ENCODE measurements around the gene GNL1. TPM values are rescaled to one million over a fixed set of nuclear protein-coding genes. Genes with fewer than 3 reads are reported as not detected.

The GNL1 gene
- total RNA-seq, 2 donors from 2014 or later: 42.2 to 49.3 TPM

- no peaks in the 10 kb centered on the region for H3K9me3 ChIP-seq
- intact Hi-C loops (cut with DNase I): no loop called here
- DNase-seq: no peak
- no peaks in the 10 kb centered on the region for H3K36me3 ChIP-seq
- H3K4me3 ChIP-seq: no peak overlapping the region
- H3K27ac ChIP-seq: no peak overlapping the region
- H3K27me3 ChIP-seq: no peaks in the 10 kb centered on the region
- no peaks in the 10 kb centered on the region for H3K4me1 ChIP-seq
- H3K9ac ChIP-seq (ENCODE audit: low read depth in 2 of 2, low read length in 2 of 2): no peak overlapping the region
- no peak for TF ChIP-seq CTCF (IDR thresholded peaks at IDR 0.05)
Observed at GRCh38 chr6:30513451-30513850, 42.8 kb downstream of the GNL1 start.

GRCh38 chr6:30511169-30511546, 45.1 kb downstream of the GNL1 start:
- Histone ChIP-seq H3K4me1 (no peaks in the 10 kb centered on the region), H3K27ac (no peak overlapping the region), H3K9ac (ENCODE audit: low read depth in 2 of 2, low read length in 2 of 2) (no peak overlapping the region), H3K27me3 (no peaks in the 10 kb centered on the region), H3K36me3 (no peaks in the 10 kb centered on the region), H3K9me3 (no peaks in the 10 kb centered on the region), H3K4me3 (no peak overlapping the region)
- peak; percentile 10 for DNase-seq
- no peak for TF ChIP-seq CTCF (IDR thresholded peaks at IDR 0.05)
- intact Hi-C loops (cut with DNase I): no loop called here

GRCh38 chr6:30510419-30511168, 45.7 kb downstream of the GNL1 start:
- Histone ChIP-seq H3K4me3 (no peak overlapping the region), H3K9me3 (no peaks in the 10 kb centered on the region), H3K27me3 (no peaks in the 10 kb centered on the region), H3K27ac (no peak overlapping the region), H3K9ac (ENCODE audit: low read depth in 2 of 2, low read length in 2 of 2) (no peak overlapping the region), H3K4me1 (no peaks in the 10 kb centered on the region), H3K36me3 (no peaks in the 10 kb centered on the region)
- DNase-seq: peak; percentile 12
- intact Hi-C loops (cut with DNase I): no loop called here
- no peak for TF ChIP-seq CTCF (IDR thresholded peaks at IDR 0.05)

- TF ChIP-seq CTCF (IDR thresholded peaks at IDR 0.05): no peak
- no peak for DNase-seq
- Histone ChIP-seq H3K4me3 (no peak overlapping the region), H3K27ac (peak overlapping the region; percentile 64), H3K9me3 (no peaks in the 10 kb centered on the region), H3K4me1 (no peaks in the 10 kb centered on the region), H3K9ac (ENCODE audit: low read depth in 2 of 2, low read length in 2 of 2) (no peak overlapping the region), H3K36me3 (no peaks in the 10 kb centered on the region), H3K27me3 (no peaks in the 10 kb centered on the region)
- intact Hi-C loops (cut with DNase I): no loop called here
Observed at GRCh38 chr6:30508890-30509736, 47.2 kb downstream of the GNL1 start.

- H3K4me3 ChIP-seq: no peak overlapping the region
- DNase-seq: no peak
- no peaks in the 10 kb centered on the region for H3K4me1 ChIP-seq
- no peaks in the 10 kb centered on the region for H3K36me3 ChIP-seq
- H3K27ac ChIP-seq: peak overlapping the region; percentile 64
- H3K9ac ChIP-seq (ENCODE audit: low read depth in 2 of 2, low read length in 2 of 2): no peak overlapping the region
- no peaks in the 10 kb centered on the region for H3K27me3 ChIP-seq
- intact Hi-C loops (cut with DNase I): no loop called here
- no peaks in the 10 kb centered on the region for H3K9me3 ChIP-seq
- TF ChIP-seq CTCF (IDR thresholded peaks at IDR 0.05): no peak
Observed at GRCh38 chr6:30507849-30508827, 48.2 kb downstream of the GNL1 start.
